Choroid plexus epithelial cell (primary cell): ENCODE results near the gene SLCO1B1.

Source experiments
- DNase-seq: peaks from one replicate; pipeline ENCODE4 v3.0.0-alpha.2; 2010; ENCODE audit warnings: low read depth
- H3K4me3 ChIP-seq: 2 replicates; pipeline ENCODE4 v1.5.1; 2011; ENCODE audit warnings: low read depth, mild to moderate bottlenecking, control low read depth, low read length, moderate library complexity
- CTCF ChIP-seq: conservative IDR thresholded peaks from 2 replicates; pipeline ENCODE4 v1.5.1; 2011; ENCODE audit warnings: low read depth, mild to moderate bottlenecking, control low read depth, inconsistent platforms, low read length, moderate library complexity

SLCO1B1 gene

GRCh38 chr12:21221072-21221471 lies 90.1 kb downstream of the SLCO1B1 start:
- H3K4me3 ChIP-seq, result no peak overlapping the region
- no peak for TF ChIP-seq CTCF
- DNase-seq, result no peak

GRCh38 chr12:21221778-21222177 lies 90.8 kb downstream of the SLCO1B1 start:
- no peak for TF ChIP-seq CTCF
- no peak overlapping the region for H3K4me3 ChIP-seq
- no peak for DNase-seq

DNA sequence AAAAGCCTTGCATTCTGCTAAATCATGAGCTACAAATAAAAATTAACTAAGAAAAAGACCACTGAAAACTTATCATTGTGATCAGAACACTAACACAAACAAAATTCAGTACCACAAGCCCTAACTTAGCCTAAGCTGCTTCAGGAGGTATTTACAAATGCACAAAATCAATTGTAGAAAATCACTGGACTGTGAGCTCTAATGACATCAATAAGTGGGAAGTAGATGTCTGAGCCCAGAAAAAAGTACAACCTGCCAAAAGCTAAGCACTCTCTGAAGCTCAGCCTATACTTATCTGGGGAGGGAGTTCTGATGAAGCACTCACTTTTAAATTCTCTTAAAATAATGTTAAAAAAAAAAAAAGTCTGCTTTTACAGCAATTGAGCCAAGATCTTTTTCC lies 92.9 kb downstream of the SLCO1B1 start:
- no peak for TF ChIP-seq CTCF
- no peak for DNase-seq
- H3K4me3 ChIP-seq, result no peak overlapping the region

GRCh38 chr12:21234395-21234794 lies 103.4 kb downstream of the SLCO1B1 start:
- no peak for TF ChIP-seq CTCF
- no peak for DNase-seq
- H3K4me3 ChIP-seq, result no peak overlapping the region

DNA sequence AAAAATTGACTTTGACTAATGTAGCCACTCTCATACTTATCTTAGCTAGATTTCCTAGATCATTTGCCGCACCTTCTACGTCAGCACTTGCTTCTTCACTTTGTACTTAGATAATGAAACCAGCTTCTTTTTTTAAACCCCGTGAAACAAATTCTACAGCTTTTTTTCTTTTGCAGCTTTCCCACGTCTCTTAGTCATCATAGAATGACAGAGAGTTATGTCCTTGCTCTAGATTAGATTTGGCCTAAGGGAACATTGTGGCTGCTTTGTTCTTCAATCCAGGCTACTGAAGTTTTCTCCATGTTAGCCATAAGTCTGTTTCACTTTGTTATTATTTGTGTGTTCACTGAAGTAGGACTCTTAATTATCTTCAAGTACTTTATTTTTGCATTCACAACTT lies 108.9 kb downstream of the SLCO1B1 start:
- DNase-seq, result no peak
- no peak overlapping the region for H3K4me3 ChIP-seq
- TF ChIP-seq CTCF, result no peak

DNA sequence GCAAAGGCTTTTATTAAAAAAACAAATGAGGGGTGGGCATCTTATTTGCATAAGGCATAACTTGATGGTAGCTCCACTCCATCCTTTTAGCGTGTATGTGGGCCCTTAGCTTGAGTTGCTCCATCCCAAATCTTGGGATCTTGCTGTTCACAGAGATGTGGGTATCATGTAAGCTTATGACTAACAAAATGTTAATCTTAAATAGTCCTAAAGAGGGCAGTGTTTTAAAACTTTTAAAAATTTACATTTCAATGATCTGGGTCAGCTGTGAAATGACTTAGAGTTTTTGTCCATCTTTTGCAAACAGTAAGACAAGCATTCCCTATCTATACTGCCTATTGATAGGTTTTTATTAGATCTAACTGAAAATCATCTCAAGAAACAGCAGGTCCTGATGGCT lies 117.7 kb downstream of the SLCO1B1 start:
- DNase-seq, result peak; percentile 34
- no peak for TF ChIP-seq CTCF
- H3K4me3 ChIP-seq, result no peak overlapping the region

- DNase-seq, result no peak
- no peak for TF ChIP-seq CTCF
- no peak overlapping the region for H3K4me3 ChIP-seq
Observed at GRCh38 chr12:21252070-21252469, 121.1 kb downstream of the SLCO1B1 start.
